Right lobe of liver (tissue), 4 donors: Measurements from ENCODE around the gene JMY.

Experiments used
- POLR2A ChIP-seq: fragments of 450-650 bp; IDR thresholded peaks from one replicate; pipeline ENCODE4 v1.6.1; 2017; ENCODE audit warnings: antibody characterized with exemption, mild to moderate bottlenecking
- TF ChIP-seq, protein P1 (sequence below), 4 donors: fragments of 200-600 bp in 3 of 4; fragments of 450-650 bp in 1 of 4; IDR thresholded peaks; one replicate each; pipeline versions ENCODE4 v1.5.1 to v1.8.0; 2016 to 2022; ENCODE audit warnings: antibody characterized with exemption in 4 of 4, mild to moderate bottlenecking in 2 of 4
- donor health status: DM: no; HTN: no; CAD: no.
- donor health status: DM: no; HTN: no; CAD: no.
- donor health status: DM: no; HTN: yes; CAD: no.

DNA sequence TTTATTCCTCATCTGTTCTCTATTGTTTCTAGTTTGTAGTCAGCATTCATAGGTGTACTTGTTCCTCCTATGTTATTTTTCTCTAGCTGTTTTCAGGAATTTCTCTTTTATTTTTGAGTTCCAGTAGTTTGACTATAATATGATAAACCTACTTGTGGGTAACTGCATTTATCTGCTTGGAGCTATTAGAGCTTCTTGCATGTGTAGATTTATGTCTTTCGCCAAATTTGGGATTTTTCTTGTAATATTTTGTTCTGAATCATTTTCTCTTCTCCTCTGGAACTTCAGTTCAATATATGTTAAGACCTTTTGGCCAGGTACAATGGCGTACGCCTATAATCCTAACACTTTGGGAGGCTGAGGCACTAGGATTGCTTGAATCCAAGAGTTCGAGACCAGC, 37.4 kb downstream of the JMY start:
- TF ChIP-seq, protein P1, sequence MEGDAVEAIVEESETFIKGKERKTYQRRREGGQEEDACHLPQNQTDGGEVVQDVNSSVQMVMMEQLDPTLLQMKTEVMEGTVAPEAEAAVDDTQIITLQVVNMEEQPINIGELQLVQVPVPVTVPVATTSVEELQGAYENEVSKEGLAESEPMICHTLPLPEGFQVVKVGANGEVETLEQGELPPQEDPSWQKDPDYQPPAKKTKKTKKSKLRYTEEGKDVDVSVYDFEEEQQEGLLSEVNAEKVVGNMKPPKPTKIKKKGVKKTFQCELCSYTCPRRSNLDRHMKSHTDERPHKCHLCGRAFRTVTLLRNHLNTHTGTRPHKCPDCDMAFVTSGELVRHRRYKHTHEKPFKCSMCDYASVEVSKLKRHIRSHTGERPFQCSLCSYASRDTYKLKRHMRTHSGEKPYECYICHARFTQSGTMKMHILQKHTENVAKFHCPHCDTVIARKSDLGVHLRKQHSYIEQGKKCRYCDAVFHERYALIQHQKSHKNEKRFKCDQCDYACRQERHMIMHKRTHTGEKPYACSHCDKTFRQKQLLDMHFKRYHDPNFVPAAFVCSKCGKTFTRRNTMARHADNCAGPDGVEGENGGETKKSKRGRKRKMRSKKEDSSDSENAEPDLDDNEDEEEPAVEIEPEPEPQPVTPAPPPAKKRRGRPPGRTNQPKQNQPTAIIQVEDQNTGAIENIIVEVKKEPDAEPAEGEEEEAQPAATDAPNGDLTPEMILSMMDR (IDR thresholded peaks at IDR 0.05) = no peak
- TF ChIP-seq POLR2A = no peak
